SK-N-DZ (cell line): ENCODE results near the gene FOXD3.
A peak's percentile ranks its signal among the peaks of the same experiment; 100 is the strongest.

ENCODE experiments used
- DNase-seq: peaks from one replicate; pipeline ENCODE4 v3.0.0-alpha.2; 2015; ENCODE audit warnings: low spot score

The FOXD3 gene

GRCh38 chr1:63320022-63320721 is 2.2 kb upstream of the FOXD3 start:
- no peak for DNase-seq

- no peak for DNase-seq
These were observed 1.1 kb upstream of the FOXD3 start for GRCh38 chr1:63321066-63321784.

- no peak for DNase-seq
These were observed 618 bp upstream of the FOXD3 start for GRCh38 chr1:63321785-63322113.

GRCh38 chr1:63322944-63323864 is 837 bp downstream of the FOXD3 start:
- peak; percentile 33 for DNase-seq

- DNase-seq = no peak
These were observed 1.8 kb downstream of the FOXD3 start for GRCh38 chr1:63323865-63324778.

- DNase-seq = no peak
These were observed 2.4 kb downstream of the FOXD3 start for GRCh38 chr1:63324779-63325119.

GRCh38 chr1:63325279-63325985 is 3.1 kb downstream of the FOXD3 start:
- no peak for DNase-seq

GRCh38 chr1:63326106-63326472 is 3.7 kb downstream of the FOXD3 start:
- DNase-seq = no peak

- DNase-seq = no peak
These were observed 4.4 kb downstream of the FOXD3 start for GRCh38 chr1:63326473-63327380.

GRCh38 chr1:63327417-63328054 is 5.2 kb downstream of the FOXD3 start:
- peak; percentile 65 for DNase-seq

- no peak for DNase-seq
These were observed 5.8 kb downstream of the FOXD3 start for GRCh38 chr1:63328122-63328521.

- no peak for DNase-seq
These were observed 6.4 kb downstream of the FOXD3 start for GRCh38 chr1:63328781-63329180.

GRCh38 chr1:63329621-63330330 is 7.4 kb downstream of the FOXD3 start:
- DNase-seq = no peak

GRCh38 chr1:63330331-63330916 is 8.1 kb downstream of the FOXD3 start:
- no peak for DNase-seq

- no peak for DNase-seq
These were observed 20.0 kb downstream of the FOXD3 start for GRCh38 chr1:63342402-63342801.

- no peak for DNase-seq
These were observed 21.6 kb downstream of the FOXD3 start for GRCh38 chr1:63343922-63344321.

- no peak for DNase-seq
These were observed 28.0 kb downstream of the FOXD3 start for GRCh38 chr1:63350320-63350719.

- no peak for DNase-seq
These were observed 30.4 kb downstream of the FOXD3 start for GRCh38 chr1:63352736-63353135.
